Measurements from ENCODE around the gene PAX2.

PAX2 gene

DNA sequence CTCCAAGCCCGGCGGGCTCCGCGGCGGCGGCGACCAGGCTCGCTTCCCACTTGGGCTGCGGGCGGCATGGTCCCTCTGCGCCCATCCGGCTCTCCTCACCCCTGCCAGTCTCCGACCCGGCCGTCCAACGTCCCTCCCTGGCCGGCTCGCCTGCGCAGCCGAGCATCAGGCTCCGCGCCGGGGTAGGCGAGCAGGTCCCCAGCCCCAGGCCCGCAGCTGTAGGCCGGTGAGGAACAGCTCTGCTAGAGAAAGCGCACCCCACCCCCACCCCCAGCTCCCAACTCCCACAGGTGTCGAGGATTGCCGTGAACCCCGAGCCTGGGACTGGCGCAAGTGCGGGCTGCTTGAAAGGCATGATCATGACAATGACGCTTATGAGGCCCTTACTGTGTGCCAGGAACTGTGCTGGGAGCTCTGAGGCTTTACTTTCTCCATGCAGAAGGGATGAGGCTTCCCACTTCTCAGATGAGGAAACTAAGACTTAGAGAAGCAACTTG, 20.8 kb upstream of the PAX2 start:
- DNase-seq (ENCODE audit: low read depth in 2 of 2) = no peak

DNA sequence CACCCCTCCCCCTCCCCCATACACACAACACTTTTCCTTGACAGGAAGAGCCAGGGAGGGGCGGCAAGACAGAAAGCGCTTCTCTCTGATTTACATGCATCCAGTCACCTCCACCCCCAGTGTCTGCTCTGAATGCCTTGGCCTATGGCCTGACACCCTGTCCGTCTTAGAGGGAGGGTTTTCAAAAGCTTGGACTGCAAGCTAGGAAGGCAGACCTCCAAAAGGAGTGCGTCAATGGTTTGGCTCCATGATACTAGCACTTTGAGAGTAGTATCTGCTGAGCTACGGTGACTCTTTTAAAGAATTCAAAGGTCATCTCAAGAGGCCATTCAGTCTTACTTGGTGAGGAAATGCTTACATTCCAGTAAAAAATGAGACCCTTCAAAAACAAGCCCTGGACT, 20.3 kb upstream of the PAX2 start:
- no peak for DNase-seq (ENCODE audit: low read depth in 2 of 2)

DNA sequence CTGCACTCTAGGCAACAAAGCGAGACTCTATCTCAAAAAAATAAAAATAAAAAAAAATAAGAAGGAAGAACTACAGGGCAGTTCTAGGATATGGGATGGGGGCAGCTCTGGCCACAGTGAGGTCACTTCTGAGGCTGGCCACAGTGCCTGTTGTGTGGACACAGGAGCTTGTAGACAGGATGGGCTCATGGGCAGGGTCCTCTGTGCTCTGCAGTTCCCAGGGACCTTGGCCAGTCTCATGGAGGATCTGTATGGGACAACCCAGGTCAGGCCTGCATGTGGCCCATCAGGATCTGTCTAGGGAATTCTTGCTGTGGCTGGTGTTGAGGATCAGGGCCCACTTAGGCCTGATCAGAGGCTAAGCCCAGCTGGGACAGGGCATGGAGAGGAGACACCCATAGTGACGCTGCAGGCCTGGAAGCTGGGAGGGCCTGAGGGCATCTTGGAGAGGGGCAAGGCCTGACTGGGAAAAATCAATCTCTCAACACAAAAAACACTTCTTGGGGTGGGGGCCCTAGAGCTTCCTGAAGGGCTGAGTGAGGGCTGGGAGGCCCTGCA, 19.4 kb upstream of the PAX2 start:
- DNase-seq (ENCODE audit: low read depth in 2 of 2) = no peak

DNA sequence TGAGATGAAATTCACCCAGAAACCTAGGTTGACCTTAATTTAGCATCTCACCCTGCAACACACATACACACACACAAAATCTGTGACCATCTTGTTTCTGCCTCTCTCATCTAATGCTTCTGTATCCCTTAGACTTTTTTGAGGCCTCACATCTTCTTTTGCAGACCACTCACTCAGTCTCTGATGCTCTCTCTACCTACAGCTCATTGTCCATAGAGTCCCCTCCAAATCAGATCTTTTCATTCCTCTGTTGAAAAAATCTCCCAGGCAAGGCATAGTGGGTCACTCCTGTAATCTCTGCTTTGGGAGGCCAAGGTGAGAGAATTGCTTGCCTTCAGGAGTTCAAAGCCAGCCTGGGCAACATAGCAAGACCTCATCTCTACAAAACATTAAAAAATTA, 17.6 kb upstream of the PAX2 start:
- DNase-seq (ENCODE audit: low read depth in 2 of 2) = no peak

DNA sequence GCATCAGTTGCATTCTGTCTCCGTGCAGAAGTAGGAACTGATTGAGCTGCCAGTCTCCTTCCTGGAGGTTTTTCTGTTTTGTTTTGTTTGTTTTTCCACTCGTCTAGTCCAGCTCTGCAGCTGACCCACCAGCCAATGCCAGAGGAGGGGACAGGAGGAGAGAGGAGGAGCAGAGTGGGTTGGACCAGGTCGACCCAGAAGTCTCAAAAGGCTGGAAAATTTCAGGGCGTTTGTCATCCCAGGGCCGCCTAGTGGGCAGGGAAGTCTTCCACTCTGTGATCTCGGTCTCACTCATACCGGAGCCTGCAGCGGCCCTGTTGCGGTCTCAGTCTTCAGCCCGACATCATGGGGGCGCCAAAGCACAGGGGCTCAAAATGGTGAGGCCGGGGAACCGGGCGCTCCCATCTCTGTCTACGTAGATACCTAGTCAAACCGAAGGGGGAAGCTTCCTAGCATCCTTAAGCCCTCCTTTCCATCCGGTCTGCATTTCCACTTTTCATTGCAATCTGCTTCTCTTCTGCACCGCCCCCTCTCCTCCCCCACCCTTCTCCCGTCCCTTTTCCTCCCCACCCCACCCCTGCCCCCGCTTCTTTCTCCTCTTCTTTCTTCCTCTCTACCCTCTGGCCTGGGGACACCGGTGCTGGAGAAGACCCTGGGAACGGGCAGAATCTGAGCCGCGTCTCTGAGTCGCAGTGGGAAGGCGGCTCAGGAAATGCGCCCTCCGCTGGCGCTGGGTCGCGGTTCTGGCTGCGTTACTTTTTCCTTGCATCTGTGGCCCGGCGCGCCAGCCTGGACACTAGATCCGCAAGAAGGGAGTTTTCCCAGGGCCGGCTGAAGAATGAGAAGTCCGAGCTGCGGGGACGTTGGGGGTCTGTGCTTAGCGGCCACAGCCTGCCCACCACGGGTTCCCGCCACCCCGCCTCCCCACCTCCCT, 16.2 kb upstream of the PAX2 start:
- DNase-seq (ENCODE audit: low read depth in 2 of 2) = no peak

DNA sequence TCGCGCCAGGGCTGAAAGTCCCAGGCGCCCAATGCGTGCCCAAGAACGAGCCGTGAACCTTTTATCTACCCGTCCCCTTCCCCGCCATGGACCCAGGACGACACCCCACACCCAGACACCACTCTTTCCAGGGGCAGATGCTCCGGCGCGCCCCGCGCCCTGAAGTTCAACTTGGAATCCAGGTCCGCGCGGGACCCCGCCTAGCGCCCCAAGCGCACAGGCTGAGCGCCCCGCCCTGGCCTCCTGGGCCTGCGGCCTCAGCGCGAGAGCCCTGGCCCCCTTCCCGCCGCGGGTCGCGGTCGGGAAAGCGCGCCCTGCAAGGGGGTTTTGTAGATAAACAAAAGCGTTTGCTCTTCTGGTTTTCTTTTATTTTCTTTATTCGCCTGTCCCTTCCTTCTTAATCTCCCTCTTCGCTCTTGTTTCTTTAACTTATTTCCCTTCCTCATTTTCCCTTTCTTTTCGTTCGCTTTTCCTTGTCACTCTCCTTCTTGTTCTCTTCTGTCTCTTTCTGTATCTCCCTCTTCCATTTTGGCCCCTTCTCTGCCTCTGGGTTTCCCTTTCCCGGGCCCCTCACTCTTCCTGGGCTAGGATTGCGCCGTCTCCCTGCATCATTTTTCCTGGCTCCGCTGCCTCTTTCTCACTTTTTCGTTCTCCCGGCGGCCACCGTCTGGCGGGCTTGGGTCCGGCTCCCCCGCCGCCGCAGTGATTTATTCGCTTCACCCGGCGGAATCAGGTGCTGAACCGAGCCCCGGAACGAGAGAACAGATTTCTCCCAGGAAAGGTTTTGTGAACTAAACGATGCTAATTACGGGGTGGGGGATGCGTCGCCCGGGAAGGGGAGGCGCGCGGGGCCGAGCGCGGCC, 15.3 kb upstream of the PAX2 start:
- no peak for DNase-seq (ENCODE audit: low read depth in 2 of 2)

DNA sequence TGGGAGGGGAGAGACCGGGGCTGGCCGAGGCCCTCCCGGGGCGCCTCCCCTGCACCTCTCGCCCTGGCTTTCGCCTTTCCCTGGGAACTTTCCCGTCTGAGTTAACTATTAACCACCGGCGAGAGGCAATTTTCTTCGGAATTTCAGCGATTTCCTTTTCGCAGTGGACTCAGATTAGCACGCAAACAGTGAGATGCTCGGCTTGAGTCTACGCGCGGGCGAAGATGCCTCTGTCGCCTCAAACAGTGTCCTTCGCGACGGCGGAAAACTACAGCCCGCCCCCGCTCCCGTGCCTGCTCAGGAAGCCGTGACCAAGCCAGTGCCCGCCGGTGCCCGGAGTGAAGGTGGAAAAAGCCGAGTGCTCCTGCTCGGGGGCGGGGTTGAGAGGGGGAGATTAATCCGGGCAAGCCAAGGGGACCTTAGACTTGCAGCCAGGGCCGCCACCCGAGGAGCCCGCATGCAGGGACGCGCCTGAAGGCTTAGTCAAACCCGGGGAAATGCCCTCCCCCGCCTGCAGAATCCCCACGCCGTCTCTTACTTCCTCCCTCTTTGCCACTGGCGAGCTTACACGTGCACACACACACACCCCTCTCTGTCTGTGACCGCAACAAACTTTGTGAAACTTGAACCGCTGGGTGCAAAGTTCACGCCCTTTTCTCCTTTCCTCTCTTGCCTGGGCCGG, 14.5 kb upstream of the PAX2 start:
- DNase-seq (ENCODE audit: low read depth in 2 of 2) = no peak

DNA sequence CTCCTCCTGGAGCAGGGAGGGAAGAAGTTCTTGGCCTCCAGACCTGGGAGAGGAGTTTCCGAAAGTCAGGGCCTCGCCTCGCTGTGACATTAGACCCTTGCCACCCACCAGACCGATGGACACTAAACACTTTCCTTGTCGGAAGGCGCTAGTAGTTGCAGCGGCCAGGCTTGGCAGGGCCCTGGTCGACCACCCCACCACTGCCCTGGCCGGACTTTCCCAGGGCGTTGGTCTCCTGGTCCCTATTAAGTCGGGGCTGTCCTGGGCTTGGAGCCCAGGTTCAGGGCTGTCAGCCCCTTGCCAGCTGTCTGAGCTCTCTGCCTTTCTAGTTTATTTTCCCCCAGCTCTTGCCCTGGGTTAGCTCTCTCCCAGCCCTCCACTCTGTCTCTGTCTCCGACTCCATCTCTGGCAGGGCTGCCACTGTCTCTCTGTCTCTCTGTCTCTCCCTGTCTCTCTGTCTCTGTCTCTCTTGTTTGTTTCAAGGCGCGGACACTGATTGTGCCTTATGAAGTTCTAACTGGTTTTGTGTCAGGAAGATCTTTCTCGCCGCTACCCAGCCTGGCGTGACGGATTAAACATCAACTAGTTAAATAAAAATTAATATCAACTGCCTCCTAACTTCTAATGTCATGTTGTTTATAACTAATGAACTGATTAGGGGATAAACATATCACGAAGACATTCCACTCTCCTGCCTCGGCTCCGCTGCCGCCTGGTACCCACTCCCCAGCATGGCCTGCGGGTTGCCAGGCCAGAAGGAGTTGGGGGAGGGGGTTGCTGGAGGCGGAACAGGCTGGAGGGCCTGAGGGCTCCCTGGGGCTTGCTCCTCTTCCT, 13.8 kb upstream of the PAX2 start:
- DNase-seq (ENCODE audit: low read depth in 2 of 2) = no peak

DNA sequence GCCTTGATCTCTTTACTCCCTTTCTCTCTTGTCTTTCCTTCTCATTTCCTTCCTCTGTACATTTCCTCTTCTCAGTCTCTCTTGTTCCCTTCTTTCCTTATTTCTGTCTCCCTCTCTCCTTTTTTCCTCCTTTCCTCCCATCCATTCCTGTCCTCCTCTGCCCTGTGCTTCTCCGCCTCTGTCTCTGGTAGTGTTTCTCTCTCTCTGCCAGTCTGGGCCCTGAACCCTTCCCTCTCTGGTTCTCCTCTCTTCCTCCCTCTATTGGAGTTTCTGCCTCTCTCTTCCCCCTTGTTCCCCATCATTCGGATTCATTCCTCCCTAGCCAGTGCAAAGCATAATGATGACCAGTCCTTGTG, 13.2 kb upstream of the PAX2 start:
- no peak for DNase-seq (ENCODE audit: low read depth in 2 of 2)

DNA sequence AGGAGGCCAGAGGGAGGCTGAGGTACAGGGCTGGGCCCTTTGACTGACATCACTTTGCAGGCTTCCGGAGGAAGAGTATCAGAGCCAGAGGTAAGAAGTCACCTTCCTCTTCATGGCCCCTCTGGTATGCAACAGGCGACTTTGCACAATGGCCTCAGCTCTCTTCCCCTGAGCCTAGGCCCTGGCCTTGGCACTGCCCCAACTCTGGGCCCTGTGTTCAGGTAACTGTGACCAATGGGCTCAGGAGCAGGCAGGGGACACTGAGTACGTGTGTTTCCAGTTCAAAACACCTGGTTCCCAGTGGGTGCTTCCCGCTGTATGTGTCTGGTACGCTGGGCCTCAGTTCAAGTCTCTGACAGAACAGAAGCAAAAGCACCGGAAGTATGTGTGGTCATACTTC, 12.1 kb upstream of the PAX2 start:
- DNase-seq (ENCODE audit: low read depth in 2 of 2) = no peak

DNA sequence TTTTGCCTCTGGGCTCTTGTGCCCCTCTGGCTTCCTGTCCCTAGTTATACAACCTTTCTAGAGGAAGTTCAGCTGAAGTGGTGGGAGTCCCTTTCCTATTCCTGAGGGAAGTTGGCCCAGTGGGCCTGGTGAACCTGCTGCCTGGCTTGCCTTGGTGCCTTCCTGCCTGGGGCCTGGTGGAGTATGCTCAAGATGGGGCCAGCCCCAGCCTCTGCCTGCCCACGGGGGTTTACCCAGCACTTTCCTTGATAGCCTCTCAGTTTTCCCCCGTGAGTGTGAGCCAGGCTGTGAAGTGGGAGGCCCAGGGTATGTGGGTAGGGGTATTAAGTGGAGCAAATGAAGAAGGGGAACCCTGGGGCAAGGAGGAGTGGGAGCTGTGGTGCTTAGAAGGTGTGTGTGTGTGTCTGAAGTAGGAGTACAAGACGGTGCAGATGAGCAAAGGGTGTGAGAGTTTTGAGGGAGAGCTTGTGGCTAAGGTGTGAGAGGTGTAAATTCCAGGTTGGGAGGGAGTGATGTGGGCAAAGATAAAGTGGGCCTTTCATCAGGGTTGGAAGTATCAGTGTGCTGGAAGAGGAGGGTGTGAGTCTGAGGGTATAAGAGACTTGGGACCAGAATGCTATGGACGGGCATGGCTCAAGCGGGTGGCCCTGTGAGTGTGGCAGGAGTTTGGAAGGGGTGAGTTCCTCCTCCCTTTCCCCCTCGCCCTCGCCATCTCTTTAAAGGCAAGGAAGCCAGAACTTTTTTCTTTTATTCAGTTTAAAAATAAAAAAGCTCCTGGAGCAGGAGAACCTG, 10.9 kb upstream of the PAX2 start:
- no peak for DNase-seq (ENCODE audit: low read depth in 2 of 2)

DNA sequence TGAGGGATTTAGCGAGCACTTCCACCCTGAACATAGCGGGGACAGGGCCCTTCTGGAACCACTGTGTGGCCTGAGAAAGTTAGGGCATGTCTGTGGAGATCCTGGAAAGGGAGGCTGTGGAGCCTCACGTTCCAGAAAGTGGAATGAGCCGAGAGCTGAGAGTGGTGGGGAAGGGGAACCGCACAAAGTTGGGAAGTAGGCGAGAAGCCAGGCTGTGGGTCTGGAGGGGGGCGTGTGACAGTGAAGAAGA, 10.4 kb upstream of the PAX2 start:
- DNase-seq (ENCODE audit: low read depth in 2 of 2) = no peak

DNA sequence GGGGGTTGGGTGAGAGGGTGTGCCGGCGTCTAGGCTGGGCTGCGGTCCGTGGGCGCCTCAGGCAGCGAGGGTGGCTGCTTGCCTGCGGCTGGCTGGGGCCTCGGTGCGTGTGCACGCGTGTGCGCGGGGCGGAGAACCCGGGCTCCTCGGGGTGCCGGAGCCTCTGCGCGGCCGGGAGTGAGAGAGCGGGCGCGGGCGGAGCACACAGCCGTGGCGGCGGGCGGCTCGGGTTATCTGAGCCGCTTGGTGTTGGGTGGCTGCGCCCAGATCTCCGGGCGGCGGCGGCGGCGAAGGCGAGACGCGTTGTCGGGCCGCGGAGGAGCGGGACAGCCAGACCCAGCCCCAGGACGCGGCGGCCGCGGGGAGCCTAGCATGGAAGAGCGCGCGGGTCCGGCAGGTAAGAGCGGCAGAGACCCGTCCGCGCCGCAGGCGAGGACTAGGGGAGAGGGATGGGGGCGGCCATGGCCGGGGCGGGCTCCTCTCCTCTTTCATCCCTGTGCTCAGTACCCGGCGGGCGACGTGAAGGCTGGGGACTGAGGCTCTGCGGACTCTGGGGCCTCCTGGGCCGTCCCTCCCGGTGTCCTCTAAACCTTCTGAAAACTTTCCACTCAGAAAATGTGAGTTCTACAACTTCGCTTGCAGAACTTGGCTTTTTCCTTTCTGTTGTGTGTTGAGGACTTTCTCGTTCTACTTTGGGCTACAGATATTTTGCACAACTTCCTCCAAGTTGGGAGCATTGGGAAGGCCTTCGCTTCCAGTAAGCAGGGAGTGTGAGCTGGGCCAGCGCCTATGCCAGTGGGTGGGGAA, 9.8 kb upstream of the PAX2 start:
- no peak for DNase-seq (ENCODE audit: low read depth in 2 of 2)

DNA sequence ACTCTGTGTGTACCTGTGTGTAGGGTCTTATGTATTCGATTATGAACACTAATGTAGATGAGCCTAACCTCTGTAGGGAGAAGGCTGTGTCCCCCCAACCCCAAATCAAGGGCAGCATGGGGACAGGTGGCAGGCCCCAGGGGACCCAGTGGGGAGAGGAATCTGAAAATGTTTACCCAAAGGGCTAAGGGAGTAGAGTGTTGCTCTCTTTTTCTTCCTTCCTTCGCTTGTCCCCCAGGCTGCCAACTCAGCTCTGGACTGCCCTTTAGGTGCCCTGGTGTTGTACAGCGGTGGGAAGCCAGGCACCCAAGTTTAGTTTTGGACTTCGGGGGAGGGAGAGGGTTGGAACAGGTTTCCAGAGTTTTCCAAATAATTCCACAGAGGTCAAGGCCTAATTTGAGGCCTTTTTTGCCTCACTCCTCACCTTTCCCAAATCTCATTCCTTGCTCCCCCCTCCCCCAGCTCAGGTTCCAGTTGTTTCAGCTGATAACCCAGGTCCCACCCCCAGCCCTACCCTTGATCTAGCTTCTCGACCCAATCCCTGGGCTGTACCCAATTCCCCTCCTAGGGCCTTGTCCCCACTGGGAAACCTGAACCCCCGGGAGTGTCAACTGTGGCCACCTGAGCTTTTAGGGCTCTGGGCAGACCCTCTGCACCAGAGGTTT, 9.1 kb upstream of the PAX2 start:
- DNase-seq (ENCODE audit: low read depth in 2 of 2) = no peak

DNA sequence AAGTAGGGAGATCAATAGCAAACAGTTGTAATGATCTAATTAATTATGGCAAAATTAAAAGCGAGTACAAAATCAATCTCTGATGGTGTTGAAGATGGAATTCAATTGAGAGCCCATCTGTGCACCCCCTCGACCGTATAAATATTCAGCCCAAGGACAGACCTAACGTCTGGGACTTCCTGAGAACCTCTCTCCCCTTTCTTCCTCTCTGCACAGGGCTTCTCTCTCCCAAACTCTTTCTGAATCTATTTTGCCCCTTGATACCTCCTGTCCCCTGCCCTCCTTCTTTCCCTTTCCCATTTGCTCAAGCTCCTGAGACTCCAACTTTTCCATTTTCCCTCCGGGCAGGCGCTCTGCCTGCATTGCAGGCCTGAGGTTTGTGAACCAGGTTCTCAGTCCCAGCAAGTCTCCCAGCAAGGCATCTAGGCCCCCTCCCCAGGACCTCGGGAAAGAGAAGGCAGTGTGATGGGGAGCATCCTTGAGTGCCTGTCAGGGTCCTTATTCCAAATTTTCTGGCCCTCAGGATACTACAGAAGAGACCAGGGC, 8.5 kb upstream of the PAX2 start:
- no peak for DNase-seq (ENCODE audit: low read depth in 2 of 2)

DNA sequence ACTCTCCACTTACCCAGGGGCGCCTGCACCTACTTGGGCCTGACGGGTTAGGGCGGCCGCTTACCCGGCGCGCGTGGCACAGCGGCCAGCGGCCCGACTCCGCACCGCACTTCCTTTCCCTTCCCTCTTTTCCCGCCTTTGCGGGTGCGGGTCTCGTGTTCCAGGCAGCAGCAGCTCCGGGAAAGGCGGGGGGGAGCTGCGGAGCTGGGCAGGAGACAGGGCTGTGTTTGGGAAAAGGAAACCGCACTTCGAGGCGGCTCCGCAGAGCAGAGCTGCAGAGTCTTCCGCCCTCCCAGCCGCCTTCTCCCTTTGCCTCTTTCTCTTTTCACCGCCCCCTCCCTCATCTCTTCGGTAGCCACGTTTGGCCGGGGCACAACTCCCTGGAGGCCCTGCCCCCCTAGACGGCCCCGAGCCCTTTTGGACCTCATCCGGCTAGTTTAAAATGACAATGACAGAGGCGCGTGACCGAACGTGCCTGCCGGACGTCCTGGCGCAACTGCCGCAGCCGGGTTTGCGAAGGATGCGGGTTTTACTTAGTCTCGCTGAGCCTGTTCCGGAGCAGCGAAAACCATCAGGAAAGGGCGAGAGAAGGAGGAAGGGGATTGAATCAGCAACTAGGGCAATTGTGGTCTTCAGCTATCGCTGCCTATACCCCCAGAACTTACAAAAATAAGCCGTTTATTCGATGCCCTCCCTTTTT, 7.9 kb upstream of the PAX2 start:
- DNase-seq (ENCODE audit: low read depth in 2 of 2) = no peak

DNA sequence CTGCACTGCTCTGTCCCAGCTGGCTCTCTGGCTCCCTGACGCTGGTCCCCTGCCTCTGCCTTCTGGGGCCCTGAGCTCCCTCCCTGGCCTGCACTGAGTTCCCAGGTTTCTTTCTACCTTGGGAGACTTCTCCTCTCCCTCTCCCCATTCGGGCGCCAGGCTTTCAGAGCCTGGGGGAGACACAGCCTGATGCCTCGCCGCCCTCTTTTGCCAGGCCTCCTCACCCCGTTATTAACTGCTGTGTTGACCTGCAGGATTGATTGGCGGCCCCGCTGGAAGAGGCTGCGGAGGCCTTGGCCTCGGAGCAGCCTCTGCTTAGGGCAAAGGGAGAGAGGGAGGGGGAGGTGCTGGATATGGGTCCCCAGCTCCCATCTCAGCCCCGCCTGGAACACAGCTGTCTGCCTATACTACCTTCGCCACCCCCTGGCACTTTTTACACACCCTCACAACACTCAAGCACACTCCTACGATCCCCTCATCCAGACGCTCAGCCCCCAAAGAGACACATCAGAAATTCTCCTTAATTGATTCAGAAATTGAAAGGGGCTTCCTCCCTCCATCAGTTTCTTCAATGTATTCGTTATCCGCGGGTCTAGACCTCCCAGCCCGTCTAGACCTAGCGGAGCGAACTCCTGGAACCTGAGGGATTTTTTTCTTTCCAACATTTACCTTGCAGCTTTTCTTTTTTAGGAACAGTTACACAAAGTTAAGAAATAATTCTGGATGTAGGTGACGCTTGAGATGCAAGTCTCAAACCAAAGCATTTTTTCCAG, 7.1 kb upstream of the PAX2 start:
- DNase-seq (ENCODE audit: low read depth in 2 of 2) = no peak
